Ascending aorta (tissue), 2 donors: ENCODE measurements around the gene PDE5A. TPM values are rescaled to one million over a fixed set of nuclear protein-coding genes. Genes with fewer than 3 reads are reported as not detected.
"Not testable (repeated sequence)": the region's sequence is repeated elsewhere in the genome, so short reads cannot be mapped to it uniquely, and the experiment has no call there.

ENCODE experiments used
- DNase-seq, 2 donors: peaks; one replicate each; pipeline ENCODE4 v3.0.0-alpha.2; 2019; ENCODE audit warnings: low spot score in 2 of 2
- H3K27ac ChIP-seq, 2 donors: fragments of 200-600 bp; sonication (generic); one replicate each; pipeline ENCODE4 v1.5.1; 2016 to 2017; ENCODE audit warnings: mild to moderate bottlenecking in 1 of 2
- H3K27me3 ChIP-seq: fragments of 200-600 bp; sonication (generic); one replicate; pipeline ENCODE4 v1.5.1; 2017
- H3K36me3 ChIP-seq, 2 donors: fragments of 200-600 bp; sonication (generic); one replicate each; pipeline ENCODE4 v1.5.1; 2016
- H3K4me1 ChIP-seq, 2 donors: fragments of 200-600 bp; sonication (generic); one replicate each; pipeline ENCODE4 v1.5.1; 2016 to 2017; ENCODE audit warnings: mild to moderate bottlenecking in 1 of 2
- H3K4me3 ChIP-seq, 2 donors: fragments of 200-600 bp; sonication (generic); one replicate each; pipeline ENCODE4 v1.5.1; 2016 to 2017; ENCODE audit warnings: mild to moderate bottlenecking in 1 of 2
- H3K9me3 ChIP-seq, 2 donors: fragments of 200-600 bp; sonication (generic); one replicate each; pipeline ENCODE4 v1.5.1; 2016
- intact Hi-C: fragments of 100-400 bp; cut with DNase I; formaldehyde crosslinking; loops from one replicate; pipeline ENCODE4 v1.15.1; 2023
- total RNA-seq: library from RNA; depleted of rRNA; stranded (reverse); fragments of >200 nt; gene quantifications from one replicate; pipeline ENCODE4 v1.1.0, GENCODE V29; 2016
- TF ChIP-seq, protein P1 (sequence below), 3 experiments: fragments of 200-600 bp in 2 of 3; fragments of 450-650 bp in 1 of 3; sonication (generic) in 2 of 3; IDR thresholded peaks; one replicate each; pipeline ENCODE4 v1.5.1; 2016 to 2019; ENCODE audit warnings: antibody characterized with exemption in 3 of 3, mild to moderate bottlenecking in 1 of 3, moderate library complexity in 1 of 3

Gene PDE5A
- total RNA-seq, 1 donor from 2014 or later: 39.7 TPM

GRCh38 chr4:119663160-119663788 lies 34.7 kb upstream of the PDE5A start:
- Histone ChIP-seq H3K4me1 (peaks cover 0 to 9% of the 10 kb centered on the region in 2 donors), H3K36me3 (no peaks in the 10 kb centered on the region), H3K27me3 (no peaks in the 10 kb centered on the region), H3K27ac (peak overlapping the region; percentile 42 to 66), H3K9me3 (no peaks in the 10 kb centered on the region), H3K4me3 (peak overlapping the region; percentile 12 to 57)
- DNase-seq: no peak
- TF ChIP-seq, protein P1, sequence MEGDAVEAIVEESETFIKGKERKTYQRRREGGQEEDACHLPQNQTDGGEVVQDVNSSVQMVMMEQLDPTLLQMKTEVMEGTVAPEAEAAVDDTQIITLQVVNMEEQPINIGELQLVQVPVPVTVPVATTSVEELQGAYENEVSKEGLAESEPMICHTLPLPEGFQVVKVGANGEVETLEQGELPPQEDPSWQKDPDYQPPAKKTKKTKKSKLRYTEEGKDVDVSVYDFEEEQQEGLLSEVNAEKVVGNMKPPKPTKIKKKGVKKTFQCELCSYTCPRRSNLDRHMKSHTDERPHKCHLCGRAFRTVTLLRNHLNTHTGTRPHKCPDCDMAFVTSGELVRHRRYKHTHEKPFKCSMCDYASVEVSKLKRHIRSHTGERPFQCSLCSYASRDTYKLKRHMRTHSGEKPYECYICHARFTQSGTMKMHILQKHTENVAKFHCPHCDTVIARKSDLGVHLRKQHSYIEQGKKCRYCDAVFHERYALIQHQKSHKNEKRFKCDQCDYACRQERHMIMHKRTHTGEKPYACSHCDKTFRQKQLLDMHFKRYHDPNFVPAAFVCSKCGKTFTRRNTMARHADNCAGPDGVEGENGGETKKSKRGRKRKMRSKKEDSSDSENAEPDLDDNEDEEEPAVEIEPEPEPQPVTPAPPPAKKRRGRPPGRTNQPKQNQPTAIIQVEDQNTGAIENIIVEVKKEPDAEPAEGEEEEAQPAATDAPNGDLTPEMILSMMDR (IDR thresholded peaks at IDR 0.05): no peak
- intact Hi-C loops: no loop called here

DNA sequence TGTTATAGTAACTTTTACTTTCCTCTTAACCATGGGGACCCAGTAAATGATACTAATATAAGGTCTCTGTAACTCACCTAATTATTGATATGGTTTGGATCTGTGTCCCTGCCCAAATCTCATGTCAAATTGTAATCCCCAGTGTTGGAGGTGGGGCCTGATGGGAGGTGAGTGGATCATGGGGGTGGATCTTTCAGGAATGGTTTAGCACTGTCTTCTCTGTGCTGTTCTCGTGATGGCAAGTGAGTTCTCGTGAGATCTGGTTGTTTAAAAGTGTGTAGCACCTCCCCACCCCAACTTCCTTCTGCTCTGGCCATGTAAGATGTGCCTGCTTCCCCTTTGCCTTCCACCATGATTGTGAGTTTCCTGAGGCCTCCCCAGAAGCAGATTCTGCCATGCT lies 34.0 kb upstream of the PDE5A start:
- H3K27me3 ChIP-seq, H3K4me3 ChIP-seq, DNase-seq, intact Hi-C loops, H3K4me1 ChIP-seq, H3K9me3 ChIP-seq, H3K36me3 ChIP-seq: not testable (repeated sequence)
- H3K27ac ChIP-seq: peak overlapping the region in 1 of 2 donors; percentile 66

GRCh38 chr4:119661231-119661630 lies 32.6 kb upstream of the PDE5A start:
- DNase-seq: no peak
- intact Hi-C loops: no loop called here
- Histone ChIP-seq H3K27ac (no peak overlapping the region), H3K4me3 (no peak overlapping the region), H3K36me3 (no peaks in the 10 kb centered on the region), H3K4me1 (peaks cover 0 to 19% of the 10 kb centered on the region in 2 donors), H3K27me3 (no peaks in the 10 kb centered on the region), H3K9me3 (no peaks in the 10 kb centered on the region)
- TF ChIP-seq, protein P1 (IDR thresholded peaks at IDR 0.05): no peak

DNA sequence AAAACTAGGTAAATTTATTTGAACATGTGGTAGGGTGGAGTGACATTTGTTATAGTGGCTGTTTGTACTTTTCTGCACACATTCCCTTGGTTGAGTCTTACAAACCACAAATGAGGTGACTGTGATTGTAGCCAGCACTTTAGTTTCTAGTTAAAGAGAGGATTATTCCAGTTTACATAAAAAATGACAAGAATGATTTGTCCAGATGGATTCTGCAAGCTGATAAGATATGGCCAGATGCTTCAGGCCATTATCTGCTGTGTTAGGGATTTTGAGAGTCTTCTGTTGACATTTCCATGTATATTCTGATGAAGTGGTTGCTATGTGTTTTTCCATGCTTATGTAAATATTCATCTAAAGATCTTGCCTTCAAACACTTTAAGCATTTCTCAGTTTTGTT lies 31.0 kb upstream of the PDE5A start:
- intact Hi-C loops: no loop called here
- TF ChIP-seq, protein P1 (IDR thresholded peaks at IDR 0.05): no peak
- Histone ChIP-seq H3K9me3 (no peaks in the 10 kb centered on the region), H3K4me3 (no peak overlapping the region), H3K27ac (no peak overlapping the region), H3K27me3 (no peaks in the 10 kb centered on the region), H3K36me3 (no peaks in the 10 kb centered on the region), H3K4me1 (peaks cover 0 to 20% of the 10 kb centered on the region in 2 donors)
- DNase-seq: no peak

GRCh38 chr4:119657111-119657611 lies 28.6 kb upstream of the PDE5A start:
- TF ChIP-seq, protein P1 (IDR thresholded peaks at IDR 0.05): no peak
- Histone ChIP-seq H3K9me3 (no peaks in the 10 kb centered on the region), H3K4me1 (peaks cover 0 to 31% of the 10 kb centered on the region in 2 donors), H3K27ac (peak overlapping the region; percentile 35 to 53), H3K36me3 (no peaks in the 10 kb centered on the region), H3K4me3 (no peak overlapping the region), H3K27me3 (no peaks in the 10 kb centered on the region)
- DNase-seq: no peak
- intact Hi-C loops: no loop called here

DNA sequence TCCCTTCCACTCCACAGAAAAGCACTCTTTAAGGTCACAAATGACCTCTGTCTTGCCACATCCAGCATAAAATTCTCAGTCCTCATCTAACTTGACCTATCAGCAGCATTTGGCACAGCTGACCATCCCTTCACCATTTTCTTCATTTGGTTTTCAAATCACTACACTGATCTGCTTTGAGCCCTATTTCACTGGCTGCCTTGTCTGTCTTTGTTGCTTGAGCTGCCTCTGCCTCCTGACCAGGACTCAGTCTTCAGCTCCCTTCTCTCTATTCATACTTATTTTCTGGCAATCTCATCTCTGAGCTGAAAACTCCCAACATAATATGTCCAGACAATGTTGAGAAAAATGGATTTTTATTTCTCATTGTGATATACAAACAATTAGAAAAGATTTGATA lies 27.7 kb upstream of the PDE5A start:
- H3K27me3 ChIP-seq: no peaks in the 10 kb centered on the region
- DNase-seq: no peak
- H3K9me3 ChIP-seq: no peaks in the 10 kb centered on the region
- H3K4me3 ChIP-seq: no peak overlapping the region
- intact Hi-C loops: no loop called here
- peak overlapping the region; percentile 35 to 53 for H3K27ac ChIP-seq
- no peaks in the 10 kb centered on the region for H3K36me3 ChIP-seq
- H3K4me1 ChIP-seq: peaks cover 0 to 31% of the 10 kb centered on the region in 2 donors
- TF ChIP-seq, protein P1 (IDR thresholded peaks at IDR 0.05): no peak
